CD4-positive, alpha-beta T cell (primary cell): ENCODE results near the gene TM9SF3. TPM values are rescaled to one million over a fixed set of nuclear protein-coding genes. Genes with fewer than 3 reads are reported as not detected.

ENCODE experiments used
- ATAC-seq: fragments of 200-7000 bp; cut with Tn5 transposase; one replicate; pipeline ENCODE4 v1.10.0; 2022; ENCODE audit warnings: mild to moderate bottlenecking; ENCODE audit not compliant: poor library complexity
- CTCF ChIA-PET: fragments of 350-600 bp; sonication (Branson Sonifier 250); formaldehyde crosslinking; loops from one replicate; lab custom pipeline; 2021; ENCODE audit warnings: antibody characterized with exemption, inconsistent platforms; lab: Charles Lee
- POLR2A ChIA-PET: fragments of 350-600 bp; sonication (Branson Sonifier 250); formaldehyde crosslinking; loops from one replicate; lab custom pipeline; 2021; ENCODE audit warnings: antibody characterized with exemption, inconsistent platforms; lab: Charles Lee
- DNase-seq, 14 experiments: peaks; one replicate each; pipeline ENCODE4 v3.0.0-alpha.2; 2013 to 2020; ENCODE audit warnings: mixed read lengths in 2 of 14
- H3K27ac ChIP-seq, 2 donors: one replicate each; pipeline versions ENCODE4 v1.5.1 to v1.7.0; 2013; ENCODE audit warnings: low read length in 2 of 2, low read depth in 1 of 2, mild to moderate bottlenecking in 1 of 2
- H3K27me3 ChIP-seq, 2 experiments: 1 replicate in 1 of 2; 2 replicates in 1 of 2; pipeline versions ENCODE4 v1.6.1 to v1.7.0; 2013; ENCODE audit warnings: low read length in 2 of 2, control low read depth in 1 of 2, mild to moderate bottlenecking in 1 of 2, moderate library complexity in 1 of 2; ENCODE audit not compliant: insufficient read depth in 2 of 2, control insufficient read depth in 1 of 2
- H3K36me3 ChIP-seq: one replicate; pipeline ENCODE4 v1.6.1; 2013; ENCODE audit warnings: low read length, control low read depth; ENCODE audit not compliant: insufficient read depth
- H3K4me1 ChIP-seq: one replicate; pipeline ENCODE4 v1.6.1; 2013; ENCODE audit warnings: low read length, control low read depth; ENCODE audit not compliant: insufficient read depth
- H3K4me3 ChIP-seq: one replicate; pipeline ENCODE4 v1.5.1; 2013; ENCODE audit warnings: mild to moderate bottlenecking, low read length, moderate library complexity
- H3K9me3 ChIP-seq, 2 experiments: 1 replicate in 1 of 2; 2 replicates in 1 of 2; pipeline versions ENCODE4 v1.6.1 to v1.7.0; 2013; ENCODE audit warnings: low read length in 2 of 2, mild to moderate bottlenecking in 2 of 2, control low read depth in 1 of 2, moderate library complexity in 1 of 2; ENCODE audit not compliant: control insufficient read depth in 1 of 2, insufficient read depth in 1 of 2
- H3K27ac Mint-ChIP-seq: one replicate; pipeline ENCODE4 v1.8.0; 2020; ENCODE audit warnings: mixed read lengths
- H3K27me3 Mint-ChIP-seq: one replicate; pipeline ENCODE4 v1.8.0; 2021; ENCODE audit warnings: mixed read lengths
- H3K36me3 Mint-ChIP-seq: one replicate; pipeline ENCODE4 v1.8.0; 2021; ENCODE audit warnings: low read depth, mixed read lengths
- H3K4me1 Mint-ChIP-seq: one replicate; pipeline ENCODE4 v1.8.0; 2021; ENCODE audit warnings: low read depth, mixed read lengths
- H3K4me3 Mint-ChIP-seq: one replicate; pipeline ENCODE4 v1.8.0; 2020; ENCODE audit warnings: mild to moderate bottlenecking, mixed read lengths
- H3K9me3 Mint-ChIP-seq: one replicate; pipeline ENCODE4 v1.8.0; 2020; ENCODE audit warnings: mixed read lengths
- CTCF ChIP-seq: fragments of 200-600 bp; IDR thresholded peaks from one replicate; pipeline ENCODE4 v1.8.0; 2022; ENCODE audit warnings: antibody characterized with exemption, mild to moderate bottlenecking
- intact Hi-C, 2 experiments: fragments of 100-400 bp; cut with DNase I in 1 of 2; cut with micrococcal nuclease in 1 of 2; formaldehyde crosslinking; loops; one replicate each; pipeline versions ENCODE4 v1.15.1 to v1.9.0; 2023 to 2025; cut with DNase I, micrococcal nuclease
- total RNA-seq, 174 experiments: library from RNA in 2 of 174; stranded (reverse) in 2 of 174; gene quantifications; one replicate each; pipeline ENCODE4 v1.2.3 and lab custom pipeline; 2021 to 2026

Gene TM9SF3
- total RNA-seq, 2 experiments from 2014 or later: 92.4 to 92.7 TPM

DNA sequence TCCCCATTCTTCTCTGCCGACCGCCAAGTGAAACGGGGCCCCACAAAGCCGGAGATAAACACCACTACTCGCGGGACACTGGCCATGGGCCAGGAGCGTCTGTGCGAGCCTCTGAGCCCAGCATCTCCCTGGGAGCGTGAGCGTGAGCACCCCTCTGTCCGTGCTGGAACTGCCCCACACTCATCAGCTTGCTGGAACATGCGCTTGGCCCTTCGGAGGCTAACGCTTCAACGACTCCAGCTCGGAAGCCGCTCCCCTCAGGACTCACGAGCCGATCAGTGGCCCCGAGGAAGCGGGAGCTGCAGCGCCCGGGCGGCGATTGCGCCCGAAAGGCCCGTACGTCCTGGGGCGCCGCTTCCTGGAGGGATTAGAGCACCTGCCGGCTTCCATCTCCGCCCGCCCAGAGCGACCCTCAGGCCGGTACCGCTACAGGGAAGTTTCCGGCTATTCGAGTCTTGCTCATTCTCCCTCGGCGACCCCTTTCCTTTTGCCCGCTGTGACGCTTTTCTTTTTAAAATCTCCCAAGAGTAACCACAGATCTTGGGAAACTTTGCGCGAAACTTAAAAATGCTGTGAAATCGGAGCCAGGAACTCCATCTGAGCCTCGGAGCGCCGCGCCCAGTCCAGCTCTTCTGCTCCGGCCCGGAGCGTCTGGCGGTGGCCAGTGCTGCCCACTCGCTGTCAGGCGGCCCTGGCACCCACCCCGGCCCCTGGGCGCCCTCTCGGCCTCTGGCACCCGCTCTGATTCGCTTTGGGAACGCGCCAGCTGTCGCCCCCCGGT is 74.1 kb downstream of the TM9SF3 start:
- Mint-ChIP-seq H3K4me3 (peak overlapping the region; percentile 72), H3K36me3 (no peaks in the 10 kb centered on the region), H3K4me1 (peaks cover 10% of the 10 kb centered on the region), H3K27ac (no peak overlapping the region), H3K27me3 (peaks cover 49% of the 10 kb centered on the region), H3K9me3 (no peaks in the 10 kb centered on the region)
- POLR2A ChIA-PET: no interaction called here
- ATAC-seq (no peak), DNase-seq (peak in 3 of 14 experiments; percentile 14 to 30 (median 27))
- H3K27me3 ChIP-seq: peaks cover 33 to 34% of the 10 kb centered on the region in 2 experiments
- peaks cover 23% of the 10 kb centered on the region for H3K4me1 ChIP-seq
- intact Hi-C loops: loop anchor here (5.0 to 10.0 kb wide), 2 partner anchors 115 to 118 kb away; no protein-coding TSS in a partner anchor
- no peak overlapping the region for H3K27ac ChIP-seq
- peak overlapping the region; percentile 52 for H3K4me3 ChIP-seq
- no peaks in the 10 kb centered on the region for H3K36me3 ChIP-seq
- CTCF ChIA-PET: no interaction called here
- TF ChIP-seq CTCF: no peak
- peaks cover 0 to 13% of the 10 kb centered on the region in 2 experiments for H3K9me3 ChIP-seq

DNA sequence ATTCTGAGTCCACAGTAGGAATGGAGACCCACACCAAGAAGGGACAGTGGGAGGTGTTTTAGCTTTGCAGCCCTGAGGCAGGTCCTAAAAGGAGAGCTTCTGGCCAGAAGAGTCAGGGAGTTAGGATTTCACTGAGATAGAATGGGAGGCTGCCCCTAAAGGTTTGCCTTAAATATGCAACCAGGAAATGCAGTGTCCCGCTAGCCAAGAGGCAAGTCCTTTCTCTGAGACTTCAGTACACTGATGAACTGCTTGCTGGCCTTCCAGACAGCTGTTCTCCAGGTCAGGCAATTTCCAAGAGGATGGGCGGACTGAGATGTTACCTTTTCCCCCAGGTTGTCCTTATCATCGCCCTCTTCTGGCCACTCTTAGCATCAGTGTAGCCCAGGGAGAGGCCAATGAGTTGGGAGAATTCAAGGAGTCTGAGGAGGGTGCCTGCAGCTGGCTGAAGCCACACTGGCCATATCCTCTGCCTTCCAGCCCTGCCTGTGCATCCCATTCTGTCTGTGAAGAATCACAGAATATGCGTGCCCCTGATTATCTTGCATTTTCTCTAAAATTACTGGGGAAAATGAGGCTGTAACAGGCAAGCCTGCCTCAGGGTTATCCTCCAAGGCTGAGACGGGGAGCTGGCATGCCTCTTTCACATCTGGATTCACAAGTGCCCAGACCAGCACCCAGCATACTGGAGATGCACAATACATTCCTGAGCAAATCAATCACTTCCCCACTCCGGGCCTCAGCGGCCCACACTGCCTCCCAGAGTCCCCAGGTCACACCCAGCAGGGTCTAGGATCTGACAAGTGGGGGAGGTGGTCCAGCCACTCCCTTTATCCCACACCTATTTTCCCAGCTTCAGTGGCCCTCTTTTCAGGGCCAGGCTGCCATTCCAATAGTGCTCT is 75.5 kb downstream of the TM9SF3 start:
- DNase-seq: peak in 4 of 14 experiments; percentile 13 to 35 (median 22)
- peaks cover 33 to 34% of the 10 kb centered on the region in 2 experiments for H3K27me3 ChIP-seq
- Mint-ChIP-seq H3K36me3 (no peaks in the 10 kb centered on the region), H3K27me3 (peaks cover 44% of the 10 kb centered on the region), H3K4me1 (peaks cover 10% of the 10 kb centered on the region), H3K27ac (no peak overlapping the region), H3K9me3 (no peaks in the 10 kb centered on the region), H3K4me3 (peak overlapping the region; percentile 9)
- no peak overlapping the region for H3K4me3 ChIP-seq
- H3K4me1 ChIP-seq: peaks cover 23% of the 10 kb centered on the region
- no peaks in the 10 kb centered on the region for H3K36me3 ChIP-seq
- H3K9me3 ChIP-seq: peaks cover 0 to 13% of the 10 kb centered on the region in 2 experiments
- intact Hi-C loops: loop anchor here (5.0 to 10.0 kb wide), 2 partner anchors 114 to 116 kb away; no protein-coding TSS in a partner anchor
- POLR2A ChIA-PET: no interaction called here
- ATAC-seq: no peak
- no peak overlapping the region for H3K27ac ChIP-seq
- peak; percentile 30 for TF ChIP-seq CTCF
- CTCF ChIA-PET: no interaction called here

GRCh38 chr10:96509017-96509641 is 77.7 kb downstream of the TM9SF3 start:
- Mint-ChIP-seq H3K9me3 (no peaks in the 10 kb centered on the region), H3K36me3 (no peaks in the 10 kb centered on the region), H3K27me3 (peaks cover 29% of the 10 kb centered on the region), H3K4me1 (peaks cover under 1% of the 10 kb centered on the region), H3K27ac (no peak overlapping the region), H3K4me3 (no peak overlapping the region)
- ATAC-seq (no peak), DNase-seq (no peak)
- peaks cover 20% of the 10 kb centered on the region for H3K4me1 ChIP-seq
- peaks cover 0 to 12% of the 10 kb centered on the region in 2 experiments for H3K9me3 ChIP-seq
- H3K27me3 ChIP-seq: peaks cover 23 to 27% of the 10 kb centered on the region in 2 experiments
- no peak overlapping the region for H3K27ac ChIP-seq
- ChIA-PET POLR2A (no interaction called here), CTCF (no interaction called here)
- H3K36me3 ChIP-seq: no peaks in the 10 kb centered on the region
- intact Hi-C loops: no loop called here
- TF ChIP-seq CTCF: no peak
- no peak overlapping the region for H3K4me3 ChIP-seq
